Activated CD4-positive, alpha-beta T cell treated with anti-CD3 and anti-CD28 coated beads, Interleukin-2, amount 10 ng/mL, durations not matched to agents 7 days and 5 days (primary cell): ENCODE measurements around the gene TNN. TPM values are rescaled to one million over a fixed set of nuclear protein-coding genes. Genes with fewer than 3 reads are reported as not detected.

Experiments
- CTCF ChIA-PET: fragments of 350-600 bp; sonication (Branson Sonifier 250); formaldehyde crosslinking; loops from one replicate; lab custom pipeline; 2021; ENCODE audit warnings: antibody characterized with exemption; lab: Charles Lee
- POLR2A ChIA-PET: fragments of 350-600 bp; sonication (Branson Sonifier 250); formaldehyde crosslinking; loops from one replicate; lab custom pipeline; 2021; ENCODE audit warnings: antibody characterized with exemption; lab: Charles Lee
- DNase-seq: peaks from one replicate; pipeline ENCODE4 v3.0.0-alpha.2; 2020
- H3K27ac Mint-ChIP-seq: one replicate; pipeline ENCODE4 v1.8.0; 2021; ENCODE audit warnings: mild to moderate bottlenecking, moderate library complexity, mixed read lengths
- H3K27me3 Mint-ChIP-seq: one replicate; pipeline ENCODE4 v1.8.0; 2021; ENCODE audit warnings: mixed read lengths
- H3K36me3 Mint-ChIP-seq: one replicate; pipeline ENCODE4 v1.8.0; 2021; ENCODE audit warnings: low read depth, mixed read lengths
- H3K4me1 Mint-ChIP-seq: one replicate; pipeline ENCODE4 v1.8.0; 2021; ENCODE audit warnings: mixed read lengths
- H3K4me3 Mint-ChIP-seq: one replicate; pipeline ENCODE4 v1.8.0; 2021; ENCODE audit warnings: mild to moderate bottlenecking, moderate library complexity, mixed read lengths
- H3K9me3 Mint-ChIP-seq: one replicate; pipeline ENCODE4 v1.8.0; 2021; ENCODE audit warnings: mixed read lengths
- total RNA-seq, 2 experiments: library from RNA; stranded (reverse); gene quantifications; one replicate each; pipeline ENCODE4 v1.2.3, GENCODE V29; 2021

The TNN gene
- total RNA-seq, 2 experiments from 2014 or later = not detected

GRCh38 chr1:175124861-175125260, 57.2 kb downstream of the TNN start:
- CTCF ChIA-PET = interaction anchor here (0.7 to 2.3 kb wide), 14 partner anchors 8 to 325 kb away, joined by 3 to 11 read pairs (median 4); partner anchors contain the start of gene MRPS14
- no peaks in the 10 kb centered on the region for H3K36me3 Mint-ChIP-seq
- no peak overlapping the region for H3K4me3 Mint-ChIP-seq
- no peaks in the 10 kb centered on the region for H3K4me1 Mint-ChIP-seq
- no peaks in the 10 kb centered on the region for H3K27me3 Mint-ChIP-seq
- POLR2A ChIA-PET = interaction anchor here (1.4 kb wide), 1 partner anchor 17 kb away, joined by 5 read pairs; no protein-coding TSS in a partner anchor
- H3K9me3 Mint-ChIP-seq = no peaks in the 10 kb centered on the region
- no peak for DNase-seq
- H3K27ac Mint-ChIP-seq = no peak overlapping the region

GRCh38 chr1:175126347-175126746, 58.7 kb downstream of the TNN start:
- CTCF ChIA-PET = interaction anchor here (1.1 to 2.3 kb wide), 5 partner anchors 15 to 191 kb away, joined by 4 to 9 read pairs (median 4); partner anchors contain the start of gene MRPS14
- H3K36me3 Mint-ChIP-seq = no peaks in the 10 kb centered on the region
- H3K27ac Mint-ChIP-seq = no peak overlapping the region
- no peaks in the 10 kb centered on the region for H3K27me3 Mint-ChIP-seq
- H3K4me1 Mint-ChIP-seq = no peaks in the 10 kb centered on the region
- no peak overlapping the region for H3K4me3 Mint-ChIP-seq
- no peak for DNase-seq
- POLR2A ChIA-PET = interaction anchor here (1.4 kb wide), 1 partner anchor 15 kb away, joined by 5 read pairs; no protein-coding TSS in a partner anchor
- H3K9me3 Mint-ChIP-seq = no peaks in the 10 kb centered on the region

GRCh38 chr1:175127565-175127964, 59.9 kb downstream of the TNN start:
- DNase-seq = no peak
- Mint-ChIP-seq H3K36me3 (no peaks in the 10 kb centered on the region), H3K27ac (no peak overlapping the region), H3K9me3 (no peaks in the 10 kb centered on the region), H3K4me1 (no peaks in the 10 kb centered on the region), H3K4me3 (no peak overlapping the region), H3K27me3 (no peaks in the 10 kb centered on the region)
- POLR2A ChIA-PET = no interaction called here
- CTCF ChIA-PET = interaction anchor here (1.1 kb wide), 1 partner anchor 98 kb away, joined by 3 read pairs; no protein-coding TSS in a partner anchor

GRCh38 chr1:175128523-175128922, 60.9 kb downstream of the TNN start:
- H3K9me3 Mint-ChIP-seq = no peaks in the 10 kb centered on the region
- POLR2A ChIA-PET = no interaction called here
- no peaks in the 10 kb centered on the region for H3K36me3 Mint-ChIP-seq
- no peak for DNase-seq
- CTCF ChIA-PET = interaction anchor here (0.7 to 1.0 kb wide), 2 partner anchors 17 to 99 kb away, joined by 3 read pairs; no protein-coding TSS in a partner anchor
- H3K27me3 Mint-ChIP-seq = peaks cover 2% of the 10 kb centered on the region
- H3K4me3 Mint-ChIP-seq = no peak overlapping the region
- no peak overlapping the region for H3K27ac Mint-ChIP-seq
- no peaks in the 10 kb centered on the region for H3K4me1 Mint-ChIP-seq

- H3K27ac Mint-ChIP-seq = no peak overlapping the region
- H3K4me1 Mint-ChIP-seq = no peaks in the 10 kb centered on the region
- no peaks in the 10 kb centered on the region for H3K9me3 Mint-ChIP-seq
- no peaks in the 10 kb centered on the region for H3K36me3 Mint-ChIP-seq
- DNase-seq = no peak
- CTCF ChIA-PET = interaction anchor here (1.0 kb wide), 1 partner anchor 17 kb away, joined by 3 read pairs; no protein-coding TSS in a partner anchor
- no peak overlapping the region for H3K4me3 Mint-ChIP-seq
- POLR2A ChIA-PET = no interaction called here
- peaks cover 5% of the 10 kb centered on the region for H3K27me3 Mint-ChIP-seq
Measured at GRCh38 chr1:175129182-175129581, 61.5 kb downstream of the TNN start.

GRCh38 chr1:175129644-175129996, 62.0 kb downstream of the TNN start:
- H3K9me3 Mint-ChIP-seq = no peaks in the 10 kb centered on the region
- peaks cover 7% of the 10 kb centered on the region for H3K27me3 Mint-ChIP-seq
- POLR2A ChIA-PET = no interaction called here
- H3K27ac Mint-ChIP-seq = no peak overlapping the region
- H3K4me3 Mint-ChIP-seq = no peak overlapping the region
- H3K4me1 Mint-ChIP-seq = no peaks in the 10 kb centered on the region
- H3K36me3 Mint-ChIP-seq = no peaks in the 10 kb centered on the region
- no peak for DNase-seq
- CTCF ChIA-PET = no interaction called here

GRCh38 chr1:175129997-175130648, 62.5 kb downstream of the TNN start:
- no peaks in the 10 kb centered on the region for H3K4me1 Mint-ChIP-seq
- no peaks in the 10 kb centered on the region for H3K9me3 Mint-ChIP-seq
- CTCF ChIA-PET = no interaction called here
- no peak overlapping the region for H3K27ac Mint-ChIP-seq
- H3K27me3 Mint-ChIP-seq = peaks cover 10% of the 10 kb centered on the region
- DNase-seq = no peak
- POLR2A ChIA-PET = no interaction called here
- H3K36me3 Mint-ChIP-seq = no peaks in the 10 kb centered on the region
- no peak overlapping the region for H3K4me3 Mint-ChIP-seq

- no peaks in the 10 kb centered on the region for H3K9me3 Mint-ChIP-seq
- H3K27me3 Mint-ChIP-seq = peaks cover 11% of the 10 kb centered on the region
- ChIA-PET POLR2A (no interaction called here), CTCF (no interaction called here)
- no peaks in the 10 kb centered on the region for H3K4me1 Mint-ChIP-seq
- no peak overlapping the region for H3K27ac Mint-ChIP-seq
- H3K4me3 Mint-ChIP-seq = no peak overlapping the region
- no peaks in the 10 kb centered on the region for H3K36me3 Mint-ChIP-seq
- no peak for DNase-seq
Measured at GRCh38 chr1:175130649-175131045, 63.0 kb downstream of the TNN start.

- H3K4me1 Mint-ChIP-seq = no peaks in the 10 kb centered on the region
- no peak for DNase-seq
Measured at GRCh38 chr1:175131095-175131494, 63.5 kb downstream of the TNN start.

GRCh38 chr1:175132436-175132835, 64.8 kb downstream of the TNN start:
- POLR2A ChIA-PET = no interaction called here
- Mint-ChIP-seq H3K9me3 (no peaks in the 10 kb centered on the region), H3K4me1 (no peaks in the 10 kb centered on the region), H3K27me3 (peaks cover 23% of the 10 kb centered on the region), H3K36me3 (no peaks in the 10 kb centered on the region), H3K4me3 (no peak overlapping the region), H3K27ac (no peak overlapping the region)
- CTCF ChIA-PET = interaction anchor here (1.0 kb wide), 1 partner anchor 19 kb away, joined by 3 read pairs; no protein-coding TSS in a partner anchor
- no peak for DNase-seq

More at GRCh38 chr1:175131095-175131494, 63.5 kb downstream of the TNN start:
- Mint-ChIP-seq H3K4me3 (no peak overlapping the region), H3K36me3 (no peaks in the 10 kb centered on the region), H3K27ac (no peak overlapping the region), H3K27me3 (peaks cover 16% of the 10 kb centered on the region), H3K9me3 (no peaks in the 10 kb centered on the region)
- ChIA-PET CTCF (no interaction called here), POLR2A (no interaction called here)

GRCh38 chr1:175133673-175134435, 66.2 kb downstream of the TNN start:
- H3K27me3 Mint-ChIP-seq = peaks cover 26% of the 10 kb centered on the region
- ChIA-PET CTCF (interaction anchor here (1.0 to 1.8 kb wide), 5 partner anchors 9 to 204 kb away, joined by 3 to 7 read pairs (median 5); no protein-coding TSS in a partner anchor), POLR2A (no interaction called here)
- no peak overlapping the region for H3K4me3 Mint-ChIP-seq
- H3K36me3 Mint-ChIP-seq = no peaks in the 10 kb centered on the region
- H3K4me1 Mint-ChIP-seq = no peaks in the 10 kb centered on the region
- H3K27ac Mint-ChIP-seq = no peak overlapping the region
- H3K9me3 Mint-ChIP-seq = no peaks in the 10 kb centered on the region
- no peak for DNase-seq

GRCh38 chr1:175134500-175134899, 66.9 kb downstream of the TNN start:
- DNase-seq = no peak
- H3K27ac Mint-ChIP-seq = no peak overlapping the region
- peaks cover 26% of the 10 kb centered on the region for H3K27me3 Mint-ChIP-seq
- no peaks in the 10 kb centered on the region for H3K4me1 Mint-ChIP-seq
- H3K4me3 Mint-ChIP-seq = no peak overlapping the region
- no peaks in the 10 kb centered on the region for H3K36me3 Mint-ChIP-seq
- H3K9me3 Mint-ChIP-seq = no peaks in the 10 kb centered on the region
- POLR2A ChIA-PET = no interaction called here
- CTCF ChIA-PET = interaction anchor here (1.0 to 1.8 kb wide), 4 partner anchors 10 to 20 kb away, joined by 3 to 7 read pairs (median 6); no protein-coding TSS in a partner anchor

- Mint-ChIP-seq H3K36me3 (no peaks in the 10 kb centered on the region), H3K27me3 (peaks cover 26% of the 10 kb centered on the region), H3K4me3 (no peak overlapping the region), H3K27ac (no peak overlapping the region), H3K4me1 (no peaks in the 10 kb centered on the region), H3K9me3 (no peaks in the 10 kb centered on the region)
- CTCF ChIA-PET = interaction anchor here (0.7 to 1.2 kb wide), 3 partner anchors 11 to 19 kb away, joined by 3 to 5 read pairs (median 3); no protein-coding TSS in a partner anchor
- POLR2A ChIA-PET = no interaction called here
- DNase-seq = no peak
Measured at GRCh38 chr1:175136246-175136645, 68.6 kb downstream of the TNN start.
